HG03354 (cell line): ENCODE results near the gene ARSJ.

ENCODE experiments used
- ATAC-seq: cut with Tn5 transposase; IDR thresholded peaks from one replicate; pipeline ENCODE4 v1.9.1; 2021; ENCODE audit warnings: mild to moderate bottlenecking; ENCODE audit not compliant: unreplicated experiment, poor library complexity, severe bottlenecking

The ARSJ gene

DNA sequence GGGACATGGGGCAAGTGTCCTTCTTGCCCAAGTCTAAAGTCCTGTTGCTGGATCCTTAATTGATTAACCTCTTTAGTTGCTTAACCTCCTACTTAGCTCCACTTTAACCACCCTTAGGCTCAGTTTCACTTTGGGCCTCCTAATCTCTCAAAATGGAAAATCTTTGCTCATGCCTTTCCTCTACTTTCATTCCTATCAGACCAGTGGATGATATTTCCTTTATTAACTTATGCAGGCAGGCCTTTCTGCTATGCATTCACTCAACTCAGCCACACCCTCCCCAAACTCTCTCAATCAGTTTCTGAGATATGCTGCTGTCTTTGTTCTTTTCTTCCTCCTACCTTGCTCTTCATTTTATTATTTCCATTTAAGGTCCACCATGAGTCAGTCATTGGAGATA lies 14.4 kb upstream of the ARSJ start:
- no peak for ATAC-seq

DNA sequence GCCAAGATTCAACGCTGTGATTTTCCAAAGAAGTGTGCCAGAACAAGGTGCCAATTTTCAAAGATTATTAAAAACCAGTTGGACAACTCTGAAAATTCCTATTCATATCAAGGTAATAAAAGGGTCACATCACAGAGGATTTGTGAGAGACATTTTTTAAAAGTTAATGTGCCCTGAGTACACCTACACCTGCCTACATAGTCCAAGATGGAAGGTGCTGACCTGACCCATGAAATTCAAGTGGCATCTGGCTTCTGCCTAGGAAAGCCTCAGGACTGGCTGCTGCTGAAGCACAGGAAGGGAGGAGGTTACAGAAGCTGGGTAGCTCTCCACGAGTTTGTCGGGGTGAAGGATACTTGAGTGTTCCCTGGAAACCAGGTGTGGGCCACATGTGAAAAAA lies 11.4 kb upstream of the ARSJ start:
- ATAC-seq: no peak

DNA sequence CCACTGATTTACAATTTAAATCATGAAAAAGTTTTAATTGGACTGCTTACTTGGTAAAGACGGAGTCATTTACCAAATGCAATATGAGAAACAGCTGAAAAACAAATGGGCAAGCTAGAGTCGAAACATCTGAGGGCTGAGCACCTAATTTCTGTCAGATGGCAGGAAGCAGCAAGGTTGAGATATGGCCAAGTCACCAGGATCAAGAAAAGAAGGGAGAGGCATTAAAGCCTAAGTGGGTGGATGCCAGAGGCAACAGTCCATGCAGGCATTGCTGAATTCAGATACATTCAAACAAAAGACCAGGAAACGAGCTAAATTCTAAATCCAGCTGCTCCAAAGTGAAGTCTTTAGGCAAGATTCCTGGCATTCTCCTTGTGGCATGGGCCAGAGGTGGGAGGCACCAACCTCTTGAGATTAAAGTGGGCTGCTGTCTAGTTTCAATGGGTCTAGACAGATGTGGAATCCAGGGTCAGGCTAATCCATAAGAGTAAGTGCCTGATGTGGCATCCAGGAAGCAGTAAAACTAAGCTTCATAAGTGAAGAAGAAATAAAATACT lies 8.0 kb upstream of the ARSJ start:
- ATAC-seq: no peak

DNA sequence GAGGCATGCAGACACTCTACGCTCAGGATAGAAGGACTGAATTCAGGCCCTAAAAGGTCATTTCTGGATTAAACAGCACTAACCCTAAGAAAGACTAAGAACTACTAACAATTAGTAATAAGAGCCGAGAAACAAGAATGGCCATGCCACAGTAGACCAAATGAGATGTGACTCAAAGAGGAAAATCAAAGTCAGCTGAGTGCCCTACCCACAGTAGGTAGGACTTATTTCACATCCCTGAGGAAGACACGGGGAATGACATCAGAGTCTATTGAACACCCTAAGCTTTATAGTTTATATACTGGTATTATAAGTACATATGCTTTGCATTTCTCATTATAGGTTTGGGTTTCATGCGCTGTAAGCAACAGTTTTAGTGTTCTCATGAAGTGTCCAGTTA lies 2.7 kb upstream of the ARSJ start:
- ATAC-seq: no peak

DNA sequence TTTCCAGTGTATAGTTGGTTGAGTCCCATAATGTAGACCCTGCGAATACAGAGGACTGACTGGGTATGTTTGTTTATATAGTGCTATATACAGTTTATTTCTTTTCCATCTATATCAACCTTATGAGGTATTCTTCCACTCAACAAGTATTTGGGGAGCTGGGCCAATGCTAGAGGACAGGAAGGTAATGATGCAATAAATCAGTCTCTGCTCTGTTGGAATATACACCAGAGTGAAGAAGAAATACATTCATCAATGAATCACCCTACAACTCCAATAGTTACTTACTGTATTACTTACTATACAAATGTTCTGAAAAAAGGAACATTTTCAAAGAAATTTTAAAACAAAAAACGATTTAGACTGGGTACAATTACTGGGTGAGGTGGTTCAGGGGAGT lies 2.1 kb upstream of the ARSJ start:
- ATAC-seq: no peak

DNA sequence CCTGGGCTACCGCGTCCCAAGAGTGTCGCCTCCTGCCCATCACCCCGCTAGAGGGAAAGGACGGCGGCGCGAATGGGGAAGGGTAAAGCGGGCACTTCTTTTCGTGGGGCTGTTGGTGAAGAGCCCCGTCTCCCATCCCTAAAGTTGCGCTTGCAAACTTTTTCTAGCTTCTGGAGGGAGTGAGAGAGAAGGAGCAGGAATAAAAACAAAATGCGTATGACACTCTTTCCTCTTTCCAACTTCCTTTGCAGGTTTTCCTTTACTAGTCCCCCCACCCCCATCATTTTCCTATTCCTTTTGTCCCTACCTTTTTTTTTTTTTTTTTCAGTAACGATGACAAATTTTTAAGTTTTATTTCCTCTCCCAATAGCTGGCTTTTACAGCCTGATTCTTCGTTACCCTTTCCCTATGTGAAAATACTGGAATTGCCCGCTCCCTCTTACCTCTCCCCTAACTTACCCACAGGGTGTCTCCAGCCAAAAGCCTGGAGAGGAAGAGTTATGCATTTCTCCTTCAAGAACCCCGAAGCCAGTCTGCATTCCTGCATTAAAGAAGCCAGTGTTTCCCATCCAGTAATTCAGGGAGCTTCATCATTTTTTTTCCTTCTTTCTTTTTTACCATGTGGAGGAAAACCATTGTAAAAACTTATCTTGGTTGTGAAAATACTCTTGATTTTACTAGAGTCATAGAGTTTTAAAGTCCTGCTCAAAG lies 613 bp upstream of the ARSJ start:
- no peak for ATAC-seq

DNA sequence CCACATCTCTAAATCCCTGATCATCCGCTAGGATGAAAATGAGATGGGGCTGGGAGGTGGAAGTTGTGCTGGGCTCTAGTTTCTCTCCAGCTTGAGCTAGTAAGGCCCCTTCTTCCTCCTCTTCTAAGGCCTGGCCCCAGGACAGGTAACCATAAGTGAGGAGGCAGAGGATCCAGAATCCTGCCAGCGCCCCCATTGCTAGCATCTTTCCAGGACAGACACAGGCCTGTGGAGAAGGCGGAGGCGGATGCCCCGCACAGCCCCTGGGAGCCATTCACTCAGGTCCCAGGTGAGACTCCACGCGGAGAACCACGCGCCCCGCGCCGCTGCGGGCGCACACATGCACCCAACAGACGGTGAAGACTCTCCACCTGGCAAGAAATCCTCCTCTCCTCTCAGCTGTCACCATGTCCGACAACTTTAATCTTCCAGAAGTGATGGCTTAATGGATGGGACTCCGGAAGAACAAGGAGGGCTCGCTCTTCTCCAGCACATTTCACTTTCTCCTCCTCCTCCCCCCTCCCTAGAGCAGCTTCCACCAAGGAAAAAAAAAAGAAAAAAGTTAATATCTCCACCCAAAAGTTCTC lies 793 bp downstream of the ARSJ start:
- no peak for ATAC-seq

DNA sequence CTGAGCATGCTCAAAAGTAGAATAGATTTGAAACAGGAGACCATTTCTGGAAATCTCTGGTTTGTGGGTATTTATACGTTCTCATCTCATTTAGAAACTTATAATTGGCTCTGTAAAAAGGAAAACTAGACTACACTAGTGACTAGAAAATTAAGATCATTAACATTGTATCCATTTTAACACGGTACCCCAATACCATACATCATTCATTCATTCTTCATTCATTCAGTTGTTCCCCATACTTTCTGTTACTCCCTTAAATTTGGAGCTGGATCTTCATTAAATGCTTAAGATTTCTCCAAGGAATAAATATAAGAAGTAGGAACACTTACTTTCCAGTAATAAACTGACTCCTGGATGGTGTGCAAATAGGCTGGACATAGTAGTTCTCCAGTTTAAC lies 1.3 kb downstream of the ARSJ start:
- ATAC-seq: no peak

DNA sequence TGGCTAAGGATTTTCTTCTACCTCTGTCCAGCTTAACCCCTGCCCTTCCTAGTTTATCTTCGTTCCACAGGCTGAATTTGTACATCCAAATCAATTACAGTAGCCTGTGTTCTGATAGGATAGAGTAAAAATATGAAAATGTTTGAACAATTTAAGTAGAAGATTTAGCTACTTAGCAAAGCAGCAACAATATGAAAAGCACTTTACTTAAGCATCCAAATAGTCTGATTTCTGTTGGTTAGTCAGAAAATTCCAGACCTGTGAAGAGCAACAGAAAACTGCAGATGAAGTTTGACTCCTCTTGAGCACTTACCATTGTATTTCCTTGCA lies 2.0 kb downstream of the ARSJ start:
- ATAC-seq: no peak

DNA sequence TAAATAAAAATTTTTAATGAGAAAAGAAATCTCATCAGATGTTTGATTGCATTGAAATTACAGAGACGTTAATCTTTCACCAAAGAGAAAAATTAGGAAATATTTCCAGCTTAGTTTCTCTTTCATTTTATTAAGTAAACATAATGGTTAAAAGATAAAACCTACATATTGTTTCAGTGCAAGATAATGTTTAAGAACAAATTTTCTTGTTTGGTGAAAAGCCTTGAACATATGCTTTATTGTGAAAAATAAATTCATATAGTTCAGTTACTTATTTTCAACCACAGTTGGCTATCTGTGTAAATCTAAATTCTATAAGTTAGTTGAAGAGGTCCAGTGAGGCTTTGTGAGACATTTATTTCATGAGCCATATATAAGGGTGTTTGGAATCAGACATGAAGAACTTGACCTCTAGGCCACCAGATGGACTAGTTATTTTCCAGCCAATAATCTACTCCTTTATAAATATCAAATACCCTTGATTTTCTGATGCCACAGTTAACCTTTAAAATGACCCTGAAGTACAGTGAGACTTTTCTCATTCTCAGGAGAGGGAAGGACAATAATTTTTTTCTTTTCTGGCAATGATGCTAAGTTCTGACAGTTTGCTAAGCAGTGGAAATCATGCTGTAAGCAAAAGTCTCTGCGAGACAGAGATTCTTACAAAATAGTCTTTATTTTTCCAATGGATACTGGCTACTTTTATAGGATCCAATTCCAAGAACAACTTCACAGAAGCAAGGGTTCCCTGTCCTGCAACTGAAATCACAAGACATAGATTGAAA lies 2.5 kb downstream of the ARSJ start:
- ATAC-seq: no peak

DNA sequence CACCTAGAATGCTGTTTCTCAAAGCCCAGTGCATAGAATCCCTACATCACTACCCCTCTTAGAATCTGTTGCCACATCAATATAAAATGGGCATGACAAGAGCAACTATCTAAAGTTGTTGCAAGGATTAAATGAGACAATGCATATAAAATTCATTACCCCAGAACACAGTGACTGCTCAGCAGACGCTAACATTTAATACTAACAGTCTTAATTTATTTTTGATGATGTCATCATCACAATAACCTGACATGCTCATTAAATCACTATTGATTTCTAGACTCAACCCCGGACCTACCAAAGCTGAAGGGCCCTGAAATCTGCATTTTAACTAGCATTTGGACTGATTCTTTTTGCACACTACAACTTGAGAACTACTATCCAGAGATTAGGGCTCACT lies 3.9 kb downstream of the ARSJ start:
- ATAC-seq: no peak

DNA sequence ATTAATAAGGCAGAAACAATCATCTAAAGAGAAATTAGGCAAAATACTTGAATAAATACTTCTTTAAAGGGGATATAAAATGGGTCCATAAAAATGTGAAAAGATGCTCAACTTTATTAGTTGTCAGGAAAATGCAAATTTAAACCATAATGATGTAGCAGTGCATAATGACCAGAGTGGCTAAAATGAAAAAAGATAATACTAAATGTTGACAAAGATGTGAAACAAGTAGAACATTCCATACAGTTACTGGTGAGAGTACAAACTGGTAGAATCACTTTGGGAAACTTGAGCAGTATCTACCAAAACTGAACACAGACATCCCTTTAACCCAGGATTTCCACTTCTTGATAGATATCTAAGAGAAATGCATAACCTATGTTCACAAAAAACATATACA lies 5.0 kb downstream of the ARSJ start:
- no peak for ATAC-seq

DNA sequence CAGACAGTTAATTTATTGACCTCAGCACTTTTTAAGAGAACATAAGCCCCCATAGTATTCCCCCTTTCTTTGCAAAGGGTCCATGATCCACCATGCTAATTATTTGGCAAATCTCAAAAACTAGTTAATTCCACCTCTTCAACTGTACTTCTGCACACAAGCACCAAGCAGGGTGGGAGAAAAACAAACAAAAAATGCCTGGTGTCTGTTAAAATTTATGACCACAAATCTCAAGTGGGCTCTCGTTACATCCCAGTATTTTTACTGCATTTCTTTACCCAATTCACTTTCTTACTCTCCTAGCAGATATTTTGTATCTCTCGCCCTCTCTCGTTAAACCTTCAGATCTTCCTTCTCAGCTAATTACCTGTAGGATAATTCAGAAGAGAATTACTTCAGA lies 6.1 kb downstream of the ARSJ start:
- ATAC-seq: no peak

DNA sequence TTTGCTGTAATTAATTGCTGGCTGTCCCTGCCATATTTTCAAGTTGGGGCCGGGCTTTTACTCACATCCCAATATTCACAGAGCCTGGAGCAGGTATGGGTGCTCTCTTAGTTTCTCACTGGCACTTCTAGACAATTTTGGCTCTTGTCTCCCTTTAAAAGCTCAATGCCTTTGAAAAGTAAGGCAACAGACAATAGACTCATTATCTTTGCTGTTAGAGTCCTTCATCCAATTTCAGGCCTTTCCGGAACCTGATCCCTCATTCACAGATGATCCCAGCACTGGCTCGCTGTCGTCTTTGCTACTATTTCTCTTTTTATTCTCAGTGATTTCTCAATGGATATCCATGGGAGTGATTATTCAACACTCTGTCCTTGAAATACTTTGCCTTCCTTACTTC lies 6.7 kb downstream of the ARSJ start:
- no peak for ATAC-seq

DNA sequence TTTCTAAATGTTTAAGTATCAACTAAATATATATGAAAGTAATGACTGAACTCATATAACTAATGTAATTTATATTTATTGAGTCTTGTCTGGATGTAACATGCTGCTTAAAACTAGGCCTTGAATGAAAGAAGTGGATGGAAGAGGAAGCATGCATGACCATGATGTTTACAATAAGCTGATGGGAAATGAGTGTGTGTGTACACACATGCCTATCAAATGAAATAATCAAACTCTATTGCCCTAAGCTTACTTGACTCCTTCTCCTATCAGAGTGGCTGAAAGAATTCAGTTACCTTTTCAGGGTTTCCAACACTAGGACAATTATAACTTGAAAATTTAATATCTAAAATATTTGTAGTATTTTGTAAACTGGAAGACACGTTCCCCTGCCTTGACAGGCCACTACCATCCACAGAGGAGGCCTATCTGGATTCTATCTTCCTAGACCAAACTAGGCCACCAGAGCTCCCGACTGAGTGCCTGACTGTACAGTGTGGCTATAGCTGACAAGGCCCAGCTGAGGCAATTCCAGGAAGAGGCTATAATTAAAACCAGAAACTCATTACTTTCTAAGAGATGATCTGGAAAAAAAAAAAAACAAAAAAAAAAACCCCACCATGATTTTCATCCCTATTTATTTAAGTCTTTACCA lies 7.6 kb downstream of the ARSJ start:
- ATAC-seq: no peak

DNA sequence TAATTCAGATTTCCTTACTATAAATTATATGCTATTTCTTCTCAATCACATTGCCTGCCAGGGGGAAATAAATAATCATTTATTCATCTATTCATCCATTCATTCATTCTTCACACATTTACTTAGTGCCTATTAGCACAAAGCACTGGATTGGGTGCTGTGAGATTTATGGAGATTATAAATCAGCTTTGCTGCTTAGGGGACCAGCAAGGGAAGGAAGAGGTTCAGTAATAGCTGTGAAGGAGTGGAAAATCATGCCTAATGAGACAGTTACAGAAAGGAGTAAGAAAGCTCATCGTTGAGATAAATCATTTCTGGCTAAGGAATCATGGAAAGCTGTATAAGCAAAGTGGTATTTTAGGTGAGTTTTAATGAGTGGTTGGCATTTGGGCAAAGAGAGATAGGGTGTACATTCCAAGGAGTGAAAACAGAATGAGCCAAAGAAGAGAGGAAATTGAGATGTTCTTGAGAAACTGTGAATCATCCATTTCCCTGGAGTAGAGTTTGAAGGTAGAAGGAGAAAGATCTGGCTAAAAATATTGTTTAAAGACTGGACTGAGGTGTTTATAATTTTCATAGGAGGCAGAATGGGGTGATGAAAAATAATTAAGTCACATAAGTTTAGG lies 9.6 kb downstream of the ARSJ start:
- ATAC-seq: no peak

DNA sequence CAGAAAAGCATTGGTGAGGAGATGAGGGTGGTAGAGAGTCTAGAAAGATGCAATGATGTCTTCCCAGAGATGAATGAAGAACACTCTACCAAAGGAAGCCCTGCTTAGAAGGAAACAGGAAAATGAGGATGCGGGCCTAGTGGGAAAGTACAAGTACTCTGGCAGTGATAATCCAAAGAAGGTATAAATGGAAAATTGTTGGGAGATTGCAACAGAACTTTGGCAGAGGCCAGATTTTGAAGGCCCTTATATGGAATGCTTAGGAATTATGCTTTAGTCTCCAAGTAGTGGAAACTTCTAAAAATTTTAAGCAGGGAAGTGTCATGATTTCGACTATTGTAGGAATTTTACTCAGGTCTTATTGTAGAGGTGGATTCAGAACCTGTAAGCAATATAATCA lies 11.0 kb downstream of the ARSJ start:
- no peak for ATAC-seq

DNA sequence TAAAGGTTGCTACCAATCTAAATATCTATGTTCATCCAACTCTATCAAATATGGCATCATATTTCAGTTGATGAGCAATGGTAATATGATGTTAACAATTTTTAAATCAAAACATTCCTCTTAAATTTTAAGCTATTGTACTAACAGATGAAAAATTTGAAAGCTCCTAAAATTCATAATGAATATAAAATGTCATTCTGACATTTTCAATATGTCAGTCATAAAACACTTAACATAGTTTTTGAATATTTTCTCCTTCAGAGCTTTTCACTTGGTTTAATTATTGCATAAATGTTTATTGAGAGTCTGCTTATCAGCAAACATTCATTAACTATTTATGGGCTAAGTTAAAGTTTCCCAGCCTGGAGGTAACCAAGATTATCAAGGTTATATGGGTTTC lies 11.8 kb downstream of the ARSJ start:
- ATAC-seq: no peak

DNA sequence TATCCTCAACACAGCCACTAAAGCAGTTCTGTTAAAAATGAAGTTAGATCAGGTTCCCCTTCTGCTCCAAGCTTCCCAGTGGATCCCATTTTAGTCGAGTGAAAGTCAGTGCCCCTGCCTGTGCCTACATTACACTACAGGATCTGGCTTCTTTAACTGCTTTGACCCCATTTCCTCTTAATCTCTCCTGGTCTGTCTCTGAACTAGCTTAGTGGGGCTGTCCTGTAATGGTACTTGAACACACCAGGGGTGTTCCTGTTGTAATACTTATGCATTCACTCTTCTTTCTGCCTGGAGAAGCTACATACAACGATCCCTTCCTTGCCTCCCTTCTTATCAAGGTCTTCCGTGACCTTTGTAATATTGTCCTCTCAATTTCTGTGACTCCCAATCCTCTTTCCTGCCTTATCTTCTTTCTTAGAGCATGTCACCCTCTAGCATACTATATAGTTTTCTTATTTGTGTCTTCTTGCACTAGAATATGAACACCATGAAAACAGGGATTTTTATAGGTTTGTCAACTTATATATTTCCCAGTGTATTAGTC lies 16.7 kb downstream of the ARSJ start:
- ATAC-seq: no peak

DNA sequence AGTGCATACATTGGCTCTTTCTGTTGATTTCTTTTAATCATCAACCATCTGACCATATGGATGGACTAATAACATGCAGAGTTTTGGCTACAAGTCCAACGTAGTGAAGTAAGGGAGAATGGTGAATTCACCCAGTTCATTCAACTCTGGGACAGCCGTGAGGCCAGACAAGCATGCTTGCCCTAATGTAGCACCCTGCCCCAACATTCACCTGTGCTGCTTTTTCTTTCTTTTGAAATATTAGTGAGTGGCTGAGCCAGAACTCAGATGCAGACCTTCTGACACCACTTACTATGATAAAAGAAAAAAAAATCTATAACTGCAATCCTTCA lies 17.5 kb downstream of the ARSJ start:
- no peak for ATAC-seq
